LNCAP (cell line): Measurements from ENCODE around the gene COQ8A.

Experiments
- CTCF ChIP-seq: fragments of 450-650 bp; IDR thresholded peaks from 2 replicates; pipeline ENCODE4 v1.5.1; 2017; ENCODE audit warnings: mild to moderate bottlenecking

The COQ8A gene

GRCh38 chr1:226973371-226973897, 33.3 kb downstream of the COQ8A start:
- TF ChIP-seq CTCF: no peak

DNA sequence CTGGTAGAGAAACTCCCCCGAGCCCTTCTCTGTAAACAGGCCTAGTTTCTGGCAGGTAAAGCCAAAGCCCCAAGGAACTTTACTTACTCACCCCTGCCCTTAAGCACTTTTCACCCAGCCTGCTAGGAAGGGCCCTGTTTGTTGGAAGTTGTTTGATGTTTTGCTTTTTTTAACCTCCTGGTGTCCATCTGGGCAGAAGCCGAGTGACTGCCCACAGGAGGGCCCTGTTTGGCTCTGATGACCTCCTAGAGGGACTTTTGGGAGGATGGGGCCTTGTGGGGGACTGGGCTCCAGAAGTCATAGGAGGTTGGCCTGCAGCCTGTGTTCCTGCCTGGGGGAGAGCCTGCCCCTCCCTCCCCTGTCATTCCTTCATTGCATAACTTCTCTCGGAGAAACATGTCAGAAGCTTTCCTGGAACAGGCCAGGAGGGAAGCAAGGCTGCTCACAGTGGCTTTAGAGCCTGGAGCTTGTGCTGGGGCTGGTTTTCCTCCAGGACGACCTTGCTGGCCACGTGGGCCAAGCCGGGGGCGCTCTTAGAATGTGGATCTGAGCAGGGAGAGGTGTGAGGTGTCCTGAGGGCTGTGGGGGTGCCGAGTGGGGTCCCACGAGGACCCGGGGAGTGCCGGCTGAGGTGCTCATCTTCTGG, 33.9 kb downstream of the COQ8A start:
- no peak for TF ChIP-seq CTCF

- no peak for TF ChIP-seq CTCF
Observed at GRCh38 chr1:226974544-226975258, 34.6 kb downstream of the COQ8A start.

DNA sequence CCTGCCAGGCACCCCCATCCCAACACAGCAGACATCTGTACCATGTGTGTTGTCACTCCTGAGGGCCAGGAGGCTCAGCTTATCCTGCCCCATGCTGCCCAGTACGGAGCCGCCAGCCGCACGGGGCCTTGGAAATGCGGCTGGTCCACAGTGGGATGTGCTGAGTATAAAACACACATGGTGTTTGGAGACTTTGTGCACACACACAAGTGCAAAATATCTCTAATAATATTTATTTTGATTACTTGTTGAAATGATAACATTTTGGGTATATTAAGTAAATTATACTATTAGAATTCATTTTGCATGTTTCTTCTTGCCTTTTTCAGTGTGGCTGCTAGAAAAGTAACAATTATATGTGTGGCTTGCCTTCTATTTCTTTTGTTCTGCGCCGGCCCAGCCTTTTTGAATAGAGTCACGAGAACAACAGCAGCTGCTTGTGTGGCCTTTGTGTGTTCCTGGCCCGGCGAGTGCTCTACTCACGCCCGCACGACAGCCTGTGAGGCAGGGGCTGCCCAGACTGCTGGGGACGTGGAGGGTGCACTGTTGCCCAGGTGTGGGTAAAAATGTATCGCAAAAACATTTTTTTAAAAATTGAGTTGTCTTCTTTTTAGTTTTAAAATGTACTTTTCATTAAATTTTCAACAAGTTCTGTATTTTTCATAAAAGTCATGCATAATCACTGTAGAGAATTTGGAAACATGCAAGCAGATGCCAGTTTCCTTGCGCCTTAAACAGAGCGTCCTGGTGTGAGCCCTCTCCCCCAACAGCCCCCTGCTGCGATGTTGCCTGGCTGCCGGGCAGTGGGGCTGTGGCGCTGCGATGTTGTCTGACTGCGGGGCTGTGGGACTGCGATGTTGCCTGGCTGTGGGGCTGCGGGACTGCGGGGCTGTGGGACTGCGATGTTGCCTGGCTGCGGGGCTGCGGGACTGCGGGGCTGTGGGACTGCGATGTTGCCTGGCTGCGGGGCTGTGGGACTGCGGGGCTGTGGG, 35.5 kb downstream of the COQ8A start:
- TF ChIP-seq CTCF: no peak

DNA sequence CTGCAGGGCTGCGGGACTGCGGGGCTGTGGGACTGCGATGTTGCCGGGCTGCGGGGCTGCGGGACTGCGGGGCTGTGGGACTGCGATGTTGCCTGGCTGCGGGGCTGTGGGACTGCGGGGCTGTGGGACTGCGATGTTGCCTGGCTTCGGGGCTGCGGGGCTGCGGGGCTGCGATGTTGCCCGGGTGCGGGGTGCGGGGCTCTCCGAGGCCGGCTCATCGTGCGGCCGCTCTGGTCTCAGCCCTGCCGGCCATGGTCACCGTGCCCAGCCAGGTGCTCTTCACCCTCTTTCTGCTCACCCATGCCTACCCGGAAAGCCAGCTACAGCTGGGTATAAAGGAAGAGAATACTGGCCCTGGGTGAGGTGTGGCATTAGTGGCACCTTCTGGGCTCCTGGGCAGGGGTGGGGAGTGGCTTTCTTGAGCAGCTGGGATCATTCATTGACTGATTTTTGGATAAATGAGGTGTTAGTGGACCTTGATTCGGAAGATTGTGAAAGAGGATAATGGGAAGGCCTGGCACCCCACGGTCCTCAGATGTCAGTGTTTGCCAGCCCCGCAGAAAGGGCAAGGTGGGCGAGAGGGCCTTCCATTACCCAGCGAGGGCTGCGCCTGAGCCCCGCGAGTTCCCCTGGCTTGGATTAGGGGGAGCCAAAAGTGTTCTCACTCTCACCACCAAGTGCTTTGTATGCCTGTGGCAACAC, 36.3 kb downstream of the COQ8A start:
- TF ChIP-seq CTCF: no peak

DNA sequence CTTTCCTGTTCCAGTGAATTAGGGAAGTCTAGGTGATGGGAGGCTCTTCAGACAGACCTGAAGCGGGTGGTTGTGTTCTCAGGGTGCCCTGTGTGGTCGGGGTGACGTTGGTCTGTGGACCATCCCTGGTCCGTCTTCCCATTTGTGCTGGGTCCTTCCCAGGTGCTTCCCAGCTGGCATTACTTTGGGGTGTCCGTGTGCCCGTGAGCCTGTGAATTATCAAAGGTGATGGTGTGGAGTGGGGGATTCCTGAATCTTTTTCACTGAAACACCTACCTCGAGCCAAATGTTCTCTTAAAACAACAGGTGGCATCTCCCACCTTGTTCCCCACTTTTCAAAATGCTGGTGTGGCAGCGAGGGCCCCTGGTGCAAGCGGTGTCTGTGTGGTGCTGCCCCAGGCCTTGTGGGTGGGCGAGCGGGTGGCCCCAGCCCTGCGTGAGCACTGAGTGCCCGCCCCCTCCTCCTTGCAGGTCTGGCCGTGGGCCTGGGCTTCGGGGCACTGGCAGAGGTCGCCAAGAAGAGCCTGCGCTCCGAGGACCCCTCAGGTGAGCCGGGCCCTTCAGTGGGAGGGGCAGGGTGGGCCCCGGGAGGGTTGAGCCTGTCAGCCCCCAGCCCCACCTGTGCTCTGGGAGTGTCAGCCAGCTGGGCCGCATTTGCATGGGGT, 37.0 kb downstream of the COQ8A start:
- no peak for TF ChIP-seq CTCF
